Activated CD4-positive, CD25-positive, alpha-beta regulatory T cell treated with anti-CD3 and anti-CD28 coated beads, Interleukin-2, amount 50 U/mL, for 16 hours (primary cell): ENCODE measurements around the gene ANKRD22.

Experiments used
- DNase-seq: peaks from one replicate; pipeline ENCODE4 v3.0.0-alpha.2; 2020; ENCODE audit warnings: low read depth, low spot score

Gene ANKRD22

DNA sequence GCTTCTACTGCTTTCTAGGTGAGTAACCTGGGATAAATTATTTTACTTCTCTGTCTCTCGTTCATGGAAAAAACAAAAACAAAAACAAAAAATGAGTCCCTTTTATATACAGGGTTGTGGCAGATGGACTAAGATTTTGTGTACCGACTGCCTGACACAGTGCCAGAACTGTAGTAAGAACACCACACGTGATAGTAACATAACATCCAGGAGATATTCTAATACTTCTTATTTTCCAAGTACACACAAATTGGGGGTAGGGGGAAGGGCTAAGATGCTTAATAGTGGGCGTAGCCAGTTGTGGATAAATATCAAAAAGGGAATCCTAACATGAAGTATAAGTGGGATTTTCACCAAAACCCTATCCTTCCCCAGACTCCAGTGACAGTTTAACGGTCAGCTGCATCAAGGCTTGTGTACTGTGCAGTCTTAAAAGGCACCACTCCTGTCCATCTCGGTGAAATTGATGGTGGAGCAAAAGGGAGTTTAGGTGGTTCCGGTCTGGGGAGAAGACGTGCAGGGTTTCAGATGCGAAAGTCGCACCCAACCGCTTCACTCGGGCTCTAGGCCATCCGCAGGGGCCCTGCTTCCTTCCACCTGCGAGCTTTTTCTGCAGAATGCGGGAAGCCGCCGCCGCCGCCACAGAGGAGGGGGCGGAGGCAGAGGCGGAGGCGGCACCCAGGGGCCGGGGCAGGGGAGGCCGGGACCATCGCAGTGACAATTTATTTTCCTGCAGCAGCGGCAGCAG lies 28.1 kb upstream of the ANKRD22 start, which contains the start of gene STAMBPL1:
STAMBPL1 (plus strand) TSS at position 712 of the 748 bp plus-strand sequence. CDS start 21,464 bp downstream, outside the sequence.
- peak; percentile 51 for DNase-seq

DNA sequence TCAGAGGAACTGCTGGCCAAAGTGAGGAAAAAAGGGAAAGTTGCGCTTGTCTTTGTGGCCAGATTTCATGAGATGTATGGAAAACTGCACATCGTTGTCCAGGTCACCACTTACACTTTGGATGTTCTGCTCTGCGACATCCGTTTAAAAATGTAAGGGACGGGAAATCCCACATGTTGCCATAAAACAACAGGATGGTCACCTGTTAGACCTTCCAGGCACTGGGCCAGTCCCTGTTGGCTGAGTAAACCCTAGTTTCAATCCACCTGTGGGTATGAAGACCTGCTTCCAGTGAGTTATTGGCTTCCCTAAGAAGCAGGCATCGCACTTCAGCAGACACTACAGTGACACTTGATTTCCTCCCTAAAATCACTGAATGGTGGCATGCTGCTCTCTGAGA lies 25.7 kb upstream of the ANKRD22 start:
- no peak for DNase-seq

DNA sequence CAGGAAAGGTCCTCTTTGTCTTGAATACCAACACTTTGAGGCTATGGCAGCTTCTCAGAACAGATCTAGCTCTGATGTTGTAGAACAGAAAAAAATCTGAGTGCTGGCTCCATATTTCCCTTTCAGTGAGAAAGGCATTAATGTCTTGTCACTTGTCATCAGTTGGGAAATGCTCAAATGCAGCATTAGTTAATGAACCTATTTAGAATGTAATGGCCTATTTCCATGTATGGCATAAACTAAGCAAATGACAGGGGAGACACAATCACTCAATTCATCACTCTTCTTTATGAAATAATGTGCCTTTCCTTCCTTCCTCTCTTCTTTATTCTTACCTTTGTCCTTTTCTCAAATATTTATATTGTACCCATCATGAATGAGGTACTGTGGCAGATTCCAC lies 23.4 kb upstream of the ANKRD22 start:
- no peak for DNase-seq

DNA sequence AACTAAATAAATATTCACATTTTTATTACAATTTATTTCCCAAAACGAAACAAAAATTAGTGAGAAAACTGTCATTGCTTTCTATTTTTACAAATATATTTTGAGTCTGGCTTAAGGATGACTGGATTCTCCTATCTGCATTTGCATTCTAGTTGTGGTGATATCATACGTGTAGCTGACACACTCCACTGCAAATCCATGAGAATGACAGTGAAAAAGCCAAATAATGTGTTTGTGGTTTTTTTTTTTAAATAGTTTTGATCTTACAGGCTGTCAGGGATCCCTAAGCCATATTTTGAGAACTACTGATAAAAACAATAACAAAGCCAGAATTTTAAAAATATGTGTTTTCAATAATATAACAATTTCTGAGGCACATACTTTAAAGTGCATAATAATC lies 22.6 kb upstream of the ANKRD22 start:
- no peak for DNase-seq

DNA sequence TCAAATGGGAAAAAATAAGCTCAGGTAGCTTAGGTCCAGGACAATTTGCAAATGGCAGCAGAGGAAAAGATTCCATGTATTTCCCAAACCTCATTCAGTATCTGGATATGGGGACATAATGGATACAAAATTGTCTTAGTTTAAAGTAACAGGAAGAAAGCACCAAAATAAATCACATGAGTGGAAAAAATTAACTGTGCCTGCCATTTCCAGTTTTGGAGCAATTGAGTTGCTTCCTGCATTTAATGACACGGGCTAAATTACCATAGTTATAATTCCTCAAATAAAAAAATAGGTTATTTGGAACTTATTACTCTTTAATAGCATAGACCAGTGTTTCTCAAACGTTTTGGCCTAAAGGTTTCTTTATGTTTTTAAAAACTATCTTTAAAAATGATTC lies 22.1 kb upstream of the ANKRD22 start:
- no peak for DNase-seq

DNA sequence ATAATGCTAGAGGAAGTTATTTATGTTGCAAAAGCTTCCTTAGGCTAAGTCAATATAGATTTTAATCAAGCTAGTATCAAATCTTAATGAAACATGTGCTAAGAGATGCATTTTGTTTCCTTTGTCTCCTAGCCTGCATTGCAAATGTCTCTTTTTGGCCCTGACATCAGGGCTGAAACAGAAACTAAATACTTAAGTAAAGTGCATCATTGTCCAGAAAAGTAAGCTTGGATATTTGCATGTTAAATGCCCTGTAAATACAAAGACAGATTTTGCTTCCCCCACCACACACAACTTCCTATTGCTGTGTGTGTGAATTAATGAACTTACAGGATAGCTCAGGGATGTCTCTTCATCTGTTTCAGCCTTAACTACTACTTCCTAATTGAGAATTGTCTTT lies 18.4 kb upstream of the ANKRD22 start:
- no peak for DNase-seq

- no peak for DNase-seq
Observed at GRCh38 chr10:88866454-88866853, 14.8 kb upstream of the ANKRD22 start.

- DNase-seq, result no peak
Observed at GRCh38 chr10:88865281-88865876, 13.7 kb upstream of the ANKRD22 start.

DNA sequence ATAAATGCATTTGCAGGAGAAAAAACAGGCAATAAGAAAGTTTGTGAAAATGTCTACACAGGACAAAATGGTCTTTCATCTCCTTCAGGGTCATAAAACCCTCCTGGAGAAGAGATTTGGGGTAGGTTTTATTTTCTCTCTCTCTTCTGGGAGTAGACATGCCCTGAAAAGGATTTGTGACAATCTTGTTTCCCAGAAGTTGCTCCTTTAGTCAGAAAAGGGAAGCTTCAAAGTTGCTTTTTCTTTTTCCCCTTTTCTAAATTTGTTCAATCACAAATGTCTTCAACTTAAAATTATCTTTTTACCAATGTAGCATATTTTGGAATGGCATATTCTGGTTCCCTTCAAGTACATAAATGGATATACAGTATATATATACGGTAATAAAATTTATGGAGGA lies 9.4 kb upstream of the ANKRD22 start:
- DNase-seq, result no peak

DNA sequence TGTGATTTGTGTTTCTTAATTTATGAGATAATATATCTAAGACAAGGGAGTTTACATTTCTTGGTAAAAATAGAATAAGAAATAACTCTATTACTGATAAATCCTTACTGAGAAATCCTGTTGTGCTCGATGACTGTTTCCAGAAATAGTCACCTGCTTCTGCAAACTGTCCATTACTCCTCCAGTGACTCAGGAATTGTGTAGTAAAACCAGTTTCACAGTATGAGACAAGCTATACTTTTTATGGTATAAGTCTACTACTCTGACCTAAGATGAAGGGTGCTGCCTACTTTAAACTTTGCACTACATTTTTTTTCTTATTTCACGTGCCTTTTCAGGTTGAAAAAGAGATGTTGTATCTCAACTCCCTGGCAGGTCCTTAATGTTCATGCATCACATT lies 6.8 kb upstream of the ANKRD22 start:
- no peak for DNase-seq

GRCh38 chr10:88857831-88858230 lies 6.2 kb upstream of the ANKRD22 start:
- no peak for DNase-seq

GRCh38 chr10:88854684-88855083 lies 3.0 kb upstream of the ANKRD22 start:
- DNase-seq, result no peak

DNA sequence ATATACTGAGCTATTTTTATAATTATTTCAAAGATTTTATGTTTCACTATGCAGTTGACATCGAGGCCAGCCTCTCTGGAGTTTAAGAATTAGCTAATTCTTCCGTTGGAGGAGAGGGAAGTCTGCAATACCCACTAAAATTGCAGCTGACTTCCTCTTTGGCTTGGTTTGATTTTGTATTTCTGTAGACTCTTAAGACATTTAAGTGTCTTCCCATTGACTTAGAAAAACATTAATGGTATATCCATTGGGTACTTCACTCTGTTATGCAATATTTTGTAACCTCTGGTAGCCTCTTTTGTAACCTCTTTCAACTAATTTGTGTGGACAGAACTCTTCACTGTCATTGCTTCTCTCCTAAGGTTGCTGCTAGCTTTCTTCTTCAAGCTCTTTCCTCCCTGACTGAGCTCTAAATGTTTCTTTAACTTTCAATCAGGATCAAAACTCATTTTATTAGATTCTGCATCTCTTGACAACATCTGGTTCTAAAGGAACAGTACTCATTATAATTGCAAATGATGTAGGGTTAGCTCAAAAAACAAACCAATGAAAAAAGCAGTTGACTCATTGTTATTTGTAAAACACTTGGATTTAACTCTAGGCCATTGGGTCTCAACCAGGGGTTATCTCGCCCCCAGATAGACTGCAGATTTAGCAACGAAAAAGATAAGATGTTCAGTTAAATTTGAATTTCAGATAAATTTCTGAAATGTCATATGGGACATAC lies 1.7 kb upstream of the ANKRD22 start:
- no peak for DNase-seq

GRCh38 chr10:88852327-88852726 lies 683 bp upstream of the ANKRD22 start:
- no peak for DNase-seq

DNA sequence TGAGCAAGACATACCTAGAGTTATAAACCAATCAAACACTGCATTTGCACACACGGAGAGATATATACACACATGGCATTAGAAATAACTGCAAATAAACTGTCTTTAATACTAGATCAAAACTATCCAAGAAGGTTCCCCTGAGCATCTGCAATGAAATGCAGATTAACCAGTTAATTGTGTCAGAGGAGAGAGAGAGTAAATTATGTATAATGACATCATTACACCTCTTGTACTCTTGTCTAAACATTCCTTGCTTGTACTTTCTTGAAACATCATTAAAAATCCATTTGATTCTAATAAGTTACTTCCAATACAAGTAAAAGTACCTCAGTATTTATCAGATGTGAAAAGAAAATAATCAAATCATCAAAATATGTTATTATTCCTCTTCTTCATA lies 932 bp downstream of the ANKRD22 start:
- DNase-seq, result no peak

GRCh38 chr10:88849234-88849633 lies 2.4 kb downstream of the ANKRD22 start:
- no peak for DNase-seq

- no peak for DNase-seq
Observed at GRCh38 chr10:88848499-88848898, 3.1 kb downstream of the ANKRD22 start.

DNA sequence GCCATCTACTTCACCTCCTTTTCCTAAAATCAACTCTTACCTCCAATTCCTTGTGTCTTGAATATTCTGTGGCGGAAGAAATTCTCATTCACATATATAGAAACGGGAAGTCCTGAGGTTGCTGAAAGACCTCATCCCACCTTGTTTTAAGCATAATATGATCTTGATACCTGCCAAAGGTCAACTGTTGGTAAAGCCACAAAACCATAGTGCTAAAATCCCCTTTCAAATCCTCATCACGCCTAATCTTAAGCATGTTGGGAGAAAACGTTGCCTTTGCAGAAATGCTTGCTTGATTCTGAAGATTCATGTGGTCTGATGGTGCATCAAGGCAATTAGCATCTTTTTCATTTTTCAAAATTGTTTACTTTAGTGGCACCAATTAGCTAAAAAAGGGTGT lies 8.5 kb downstream of the ANKRD22 start:
- DNase-seq, result no peak

GRCh38 chr10:88841316-88842111 lies 10.1 kb downstream of the ANKRD22 start:
- DNase-seq, result no peak

GRCh38 chr10:88840881-88841280 lies 10.8 kb downstream of the ANKRD22 start:
- DNase-seq, result no peak

DNA sequence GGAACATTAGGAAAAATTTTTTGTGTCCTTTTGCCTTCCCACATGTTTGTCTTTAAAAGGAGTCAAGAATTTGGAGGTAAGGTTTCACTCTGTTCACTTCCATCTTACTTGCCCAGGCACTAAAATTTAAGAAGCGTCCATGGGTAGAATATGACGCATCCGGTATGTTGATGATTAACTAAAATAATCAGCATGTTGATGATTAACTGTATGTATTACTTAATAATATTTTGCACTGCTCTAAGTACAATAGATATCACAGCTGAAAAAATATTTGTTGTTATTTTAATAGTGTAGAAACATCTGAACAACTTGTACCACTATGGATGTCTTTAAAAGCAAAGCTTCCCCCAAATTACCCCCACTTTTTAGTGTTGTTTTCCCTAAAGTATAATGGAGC lies 11.5 kb downstream of the ANKRD22 start:
- no peak for DNase-seq

DNA sequence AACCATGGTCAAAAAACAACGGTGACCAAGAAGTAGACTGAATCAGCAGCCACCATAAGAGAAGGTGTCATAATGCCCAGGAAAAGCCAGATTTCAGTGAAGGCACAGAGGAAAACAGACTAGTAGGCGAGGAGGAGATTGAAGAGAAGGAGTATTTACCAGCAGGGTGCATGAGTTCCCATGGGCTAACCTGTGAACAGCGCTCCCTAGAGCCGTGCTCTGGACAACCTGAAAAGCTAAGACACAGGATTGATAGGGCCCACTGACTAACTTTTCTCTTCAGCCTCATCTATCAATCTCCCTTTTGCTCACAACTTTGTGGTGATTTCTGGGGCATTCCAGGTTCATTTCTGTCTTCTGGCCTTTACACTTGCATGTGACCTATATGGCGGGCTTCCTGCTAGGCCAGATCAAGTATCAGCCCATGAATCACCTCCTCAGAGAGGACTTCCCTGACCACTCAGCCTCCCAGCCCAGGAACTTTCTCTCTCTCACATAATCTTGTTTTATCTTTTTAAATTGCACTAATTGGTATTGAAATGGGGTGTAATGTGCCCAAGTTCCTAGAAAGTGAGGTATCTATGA lies 12.8 kb downstream of the ANKRD22 start:
- no peak for DNase-seq
